A549 (cell line): ENCODE measurements around the gene ATF6B.

ENCODE experiments used
- CTCF ChIP-seq: fragments of >200 bp; sonication (Bioruptor Twin); formaldehyde crosslinking; IDR thresholded peaks from 3 replicates; pipeline ENCODE4 v1.5.1; 2016
- POLR2A ChIP-seq: IDR thresholded peaks from 2 replicates; pipeline ENCODE4 v1.6.1; 2012; ENCODE audit warnings: mild to moderate bottlenecking, low read length
- REST ChIP-seq: fragments of 200-600 bp; sonication (generic); IDR thresholded peaks from 2 replicates; pipeline ENCODE4 v1.6.1; 2016; ENCODE audit warnings: antibody characterized with exemption, mild to moderate bottlenecking, moderate library complexity
- SMC3 ChIP-seq: fragments of >200 bp; sonication (Bioruptor Twin); formaldehyde crosslinking; IDR thresholded peaks from 3 replicates; pipeline ENCODE4 v1.6.1; 2018; ENCODE audit warnings: inconsistent platforms
- SREBF2 ChIP-seq: fragments of 450-650 bp; IDR thresholded peaks from 2 replicates; pipeline ENCODE4 v1.6.1; 2014; ENCODE audit warnings: mild to moderate bottlenecking, moderate library complexity

- no peak for TF ChIP-seq SREBF2
- no peak for TF ChIP-seq SMC3
- TF ChIP-seq REST: no peak
- no peak for TF ChIP-seq CTCF
- no peak for TF ChIP-seq POLR2A
These were observed 39.2 kb upstream of the ATF6B start for GRCh38 chr6:32167154-32167760.
